Gastrocnemius medialis (tissue), 4 donors: Measurements from ENCODE around the gene KLHL29.

Experiments
- POLR2A ChIP-seq, 2 donors: fragments of 450-650 bp; IDR thresholded peaks; one replicate each; pipeline ENCODE4 v1.6.1; 2017; ENCODE audit warnings: antibody characterized with exemption in 2 of 2, mild to moderate bottlenecking in 2 of 2, moderate library complexity in 2 of 2
- TF ChIP-seq, protein P1 (sequence below), 5 experiments: fragments of 450-650 bp in 3 of 5; fragments of 200-600 bp in 2 of 5; sonication (generic) in 2 of 5; IDR thresholded peaks in 4 of 5; conservative IDR thresholded peaks in 1 of 5; 1 replicate in 4 of 5; 2 replicates in 1 of 5; pipeline ENCODE4 v1.5.1; 2016 to 2019; ENCODE audit warnings: antibody characterized with exemption in 5 of 5, mild to moderate bottlenecking in 3 of 5, moderate library complexity in 3 of 5

DNA sequence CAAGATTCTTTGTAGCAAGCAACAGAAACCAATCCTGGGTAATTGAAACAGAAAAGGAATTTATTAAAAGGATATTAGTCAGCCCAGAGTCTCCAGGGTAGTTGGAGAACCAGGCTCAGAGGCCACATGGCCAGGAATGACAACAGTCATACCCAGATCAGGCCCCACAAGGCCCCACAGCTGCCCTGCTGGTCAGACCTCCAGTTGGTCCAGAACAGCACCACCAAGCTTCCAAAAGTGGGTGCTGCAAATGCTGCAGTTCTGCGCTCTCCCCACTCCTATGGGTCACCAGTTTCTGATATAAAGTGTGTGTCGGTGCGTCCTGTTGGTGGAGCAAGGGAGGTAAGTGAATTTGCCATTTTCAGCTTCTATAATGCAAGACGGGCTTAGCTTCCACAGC, 29.9 kb downstream of the KLHL29 start:
- no peak for TF ChIP-seq POLR2A (IDR thresholded peaks at IDR 0.05)
- TF ChIP-seq, protein P1, sequence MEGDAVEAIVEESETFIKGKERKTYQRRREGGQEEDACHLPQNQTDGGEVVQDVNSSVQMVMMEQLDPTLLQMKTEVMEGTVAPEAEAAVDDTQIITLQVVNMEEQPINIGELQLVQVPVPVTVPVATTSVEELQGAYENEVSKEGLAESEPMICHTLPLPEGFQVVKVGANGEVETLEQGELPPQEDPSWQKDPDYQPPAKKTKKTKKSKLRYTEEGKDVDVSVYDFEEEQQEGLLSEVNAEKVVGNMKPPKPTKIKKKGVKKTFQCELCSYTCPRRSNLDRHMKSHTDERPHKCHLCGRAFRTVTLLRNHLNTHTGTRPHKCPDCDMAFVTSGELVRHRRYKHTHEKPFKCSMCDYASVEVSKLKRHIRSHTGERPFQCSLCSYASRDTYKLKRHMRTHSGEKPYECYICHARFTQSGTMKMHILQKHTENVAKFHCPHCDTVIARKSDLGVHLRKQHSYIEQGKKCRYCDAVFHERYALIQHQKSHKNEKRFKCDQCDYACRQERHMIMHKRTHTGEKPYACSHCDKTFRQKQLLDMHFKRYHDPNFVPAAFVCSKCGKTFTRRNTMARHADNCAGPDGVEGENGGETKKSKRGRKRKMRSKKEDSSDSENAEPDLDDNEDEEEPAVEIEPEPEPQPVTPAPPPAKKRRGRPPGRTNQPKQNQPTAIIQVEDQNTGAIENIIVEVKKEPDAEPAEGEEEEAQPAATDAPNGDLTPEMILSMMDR (IDR thresholded peaks at IDR 0.05 in 4 of 5, conservative IDR thresholded peaks at IDR 0.05 in 1 of 5), result no peak
